CD4-positive, alpha-beta memory T cell (primary cell): ENCODE measurements around the gene CAPRIN1. TPM values are rescaled to one million over a fixed set of nuclear protein-coding genes. Genes with fewer than 3 reads are reported as not detected.

Experiments
- CTCF ChIA-PET: fragments of 350-600 bp; sonication (Branson Sonifier 250); formaldehyde crosslinking; loops from one replicate; lab custom pipeline; 2021; ENCODE audit warnings: inconsistent platforms; ENCODE audit not compliant: partially characterized antibody; lab: Charles Lee
- POLR2A ChIA-PET: fragments of 350-600 bp; sonication (Branson Sonifier 250); formaldehyde crosslinking; loops from one replicate; lab custom pipeline; 2021; ENCODE audit not compliant: partially characterized antibody; lab: Charles Lee
- DNase-seq, 5 donors: peaks; one replicate each; pipeline versions ENCODE4 v3.0.0 to v3.0.0-alpha.2; 2020 to 2022; ENCODE audit warnings: mixed read lengths in 1 of 5
- H3K27ac ChIP-seq: one replicate; pipeline ENCODE4 v1.7.0; 2013; ENCODE audit warnings: low read depth, low read length
- H3K27me3 ChIP-seq: 2 replicates; pipeline ENCODE4 v1.7.0; 2013; ENCODE audit warnings: mild to moderate bottlenecking, low read length, moderate library complexity; ENCODE audit not compliant: insufficient read depth
- H3K36me3 ChIP-seq: 2 replicates; pipeline ENCODE4 v1.7.0; 2013; ENCODE audit warnings: mild to moderate bottlenecking, low read length, moderate library complexity; ENCODE audit not compliant: insufficient read depth
- H3K4me1 ChIP-seq: 2 replicates; pipeline ENCODE4 v1.7.0; 2013; ENCODE audit warnings: mild to moderate bottlenecking, low read length, moderate library complexity; ENCODE audit not compliant: insufficient read depth
- H3K4me3 ChIP-seq, 2 donors: one replicate each; pipeline ENCODE4 v1.7.0; 2013; ENCODE audit warnings: low read length in 2 of 2, mild to moderate bottlenecking in 1 of 2
- H3K9me3 ChIP-seq, 2 donors: one replicate each; pipeline ENCODE4 v1.7.0; 2013; ENCODE audit warnings: low read length in 2 of 2, control low read depth in 1 of 2; ENCODE audit not compliant: control insufficient read depth in 1 of 2
- H3K27ac Mint-ChIP-seq, 7 donors: one replicate each; pipeline ENCODE4 v1.8.0; 2020 to 2021; ENCODE audit warnings: mixed read lengths in 7 of 7, mild to moderate bottlenecking in 6 of 7, inconsistent platforms in 3 of 7, moderate library complexity in 3 of 7
- H3K27me3 Mint-ChIP-seq, 2 donors: one replicate each; pipeline ENCODE4 v1.8.0; 2020 to 2021; ENCODE audit warnings: mixed read lengths in 2 of 2
- H3K36me3 Mint-ChIP-seq, 2 donors: one replicate each; pipeline ENCODE4 v1.8.0; 2020 to 2021; ENCODE audit warnings: mixed read lengths in 2 of 2, inconsistent platforms in 1 of 2, mild to moderate bottlenecking in 1 of 2
- H3K4me1 Mint-ChIP-seq, 4 donors: one replicate each; pipeline ENCODE4 v1.8.0; 2020 to 2021; ENCODE audit warnings: mixed read lengths in 4 of 4, mild to moderate bottlenecking in 1 of 4
- H3K4me3 Mint-ChIP-seq, 8 donors: one replicate each; pipeline ENCODE4 v1.8.0; 2020 to 2021; ENCODE audit warnings: mixed read lengths in 8 of 8, mild to moderate bottlenecking in 7 of 8, moderate library complexity in 6 of 8, inconsistent platforms in 3 of 8
- H3K9me3 Mint-ChIP-seq, 8 donors: one replicate each; pipeline ENCODE4 v1.8.0; 2020 to 2021; ENCODE audit warnings: mixed read lengths in 8 of 8, mild to moderate bottlenecking in 5 of 8, inconsistent platforms in 3 of 8, moderate library complexity in 1 of 8
- intact Hi-C: fragments of 100-400 bp; cut with micrococcal nuclease; formaldehyde crosslinking; loops from one replicate; pipeline ENCODE4 v1.15.1; 2023
- polyA plus RNA-seq, 2 donors: library from polyadenylated mRNA; unstranded; fragments of 300-500 nt; fragmentation: Illumina TruSeq; gene quantifications; one replicate each; pipeline ENCODE4 v1.2.3, GENCODE V29; 2021
- total RNA-seq, 2 experiments: library from RNA; stranded (reverse); gene quantifications; one replicate each; pipeline ENCODE4 v1.2.3, GENCODE V29; 2021

The CAPRIN1 gene
- total and polyA plus RNA-seq, 4 experiments from 2014 or later: 43.3 to 176 (median 128) TPM

- Histone ChIP-seq H3K9me3 (no peaks in the 10 kb centered on the region), H3K4me3 (no peak overlapping the region), H3K4me1 (no peaks in the 10 kb centered on the region), H3K36me3 (peaks cover 83% of the 10 kb centered on the region), H3K27ac (no peak overlapping the region), H3K27me3 (no peaks in the 10 kb centered on the region)
- peaks cover 71 to 85% of the 10 kb centered on the region in 2 donors for H3K36me3 Mint-ChIP-seq
- H3K4me1 Mint-ChIP-seq: peaks cover 0 to 6% (median 5%) of the 10 kb centered on the region in 4 donors
- no peak overlapping the region for H3K4me3 Mint-ChIP-seq
- DNase-seq: no peak
- no peaks in the 10 kb centered on the region for H3K9me3 Mint-ChIP-seq
- H3K27ac Mint-ChIP-seq: peak overlapping the region in 1 of 7 donors; percentile 77
- POLR2A ChIA-PET: interaction anchor here (0.6 to 1.4 kb wide), 2 partner anchors 9 to 227 kb away, joined by 3 to 4 read pairs; partner anchors contain the start of gene NAT10
- no peaks in the 10 kb centered on the region for H3K27me3 Mint-ChIP-seq
- CTCF ChIA-PET: no interaction called here
- intact Hi-C loops: no loop called here
Observed at GRCh38 chr11:34114471-34114870, 62.9 kb downstream of the CAPRIN1 start.

GRCh38 chr11:34120651-34121050, 69.1 kb downstream of the CAPRIN1 start:
- Mint-ChIP-seq H3K36me3 (peaks cover 70 to 84% of the 10 kb centered on the region in 2 donors), H3K4me1 (peaks cover 0 to 4% (median 3%) of the 10 kb centered on the region in 4 donors), H3K9me3 (peaks cover 0 to 1% (median 0%) of the 10 kb centered on the region in 8 donors), H3K27me3 (no peaks in the 10 kb centered on the region), H3K27ac (peak overlapping the region in 5 of 7 donors; percentile 26 to 75 (median 62)), H3K4me3 (no peak overlapping the region)
- intact Hi-C loops: no loop called here
- Histone ChIP-seq H3K36me3 (peaks cover 76% of the 10 kb centered on the region), H3K9me3 (no peaks in the 10 kb centered on the region), H3K27ac (no peak overlapping the region), H3K4me1 (no peaks in the 10 kb centered on the region), H3K4me3 (no peak overlapping the region), H3K27me3 (no peaks in the 10 kb centered on the region)
- DNase-seq: no peak
- CTCF ChIA-PET: no interaction called here
- POLR2A ChIA-PET: no interaction called here

GRCh38 chr11:34124885-34125668, 73.5 kb downstream of the CAPRIN1 start:
- Histone ChIP-seq H3K4me3 (no peak overlapping the region), H3K4me1 (no peaks in the 10 kb centered on the region), H3K27me3 (no peaks in the 10 kb centered on the region), H3K27ac (no peak overlapping the region), H3K36me3 (peaks cover 59% of the 10 kb centered on the region), H3K9me3 (no peaks in the 10 kb centered on the region)
- Mint-ChIP-seq H3K4me1 (peaks cover 0 to 4% (median 4%) of the 10 kb centered on the region in 4 donors), H3K27me3 (no peaks in the 10 kb centered on the region), H3K27ac (peak overlapping the region in 2 of 7 donors; percentile 4 to 10), H3K4me3 (no peak overlapping the region), H3K9me3 (peaks cover 0 to 1% (median 0%) of the 10 kb centered on the region in 8 donors), H3K36me3 (peaks cover 70 to 79% of the 10 kb centered on the region in 2 donors)
- ChIA-PET POLR2A (no interaction called here), CTCF (no interaction called here)
- DNase-seq: no peak
- intact Hi-C loops: no loop called here

- ChIA-PET POLR2A (interaction anchor here (1.0 kb wide), 1 partner anchor 130 kb away, joined by 3 read pairs; no protein-coding TSS in a partner anchor), CTCF (no interaction called here)
- H3K4me3 Mint-ChIP-seq: no peak overlapping the region
- intact Hi-C loops: no loop called here
- no peaks in the 10 kb centered on the region for H3K27me3 Mint-ChIP-seq
- no peaks in the 10 kb centered on the region for H3K27me3 ChIP-seq
- H3K9me3 Mint-ChIP-seq: no peaks in the 10 kb centered on the region
- H3K36me3 Mint-ChIP-seq: peaks cover 74 to 81% of the 10 kb centered on the region in 2 donors
- no peaks in the 10 kb centered on the region for H3K9me3 ChIP-seq
- H3K27ac ChIP-seq: no peak overlapping the region
- H3K27ac Mint-ChIP-seq: no peak overlapping the region
- H3K4me1 ChIP-seq: no peaks in the 10 kb centered on the region
- peaks cover 0 to 4% (median under 1%) of the 10 kb centered on the region in 4 donors for H3K4me1 Mint-ChIP-seq
- DNase-seq: no peak
- no peak overlapping the region for H3K4me3 ChIP-seq
- H3K36me3 ChIP-seq: peaks cover 60% of the 10 kb centered on the region
Observed at GRCh38 chr11:34126959-34127848, 75.7 kb downstream of the CAPRIN1 start.

- Mint-ChIP-seq H3K4me1 (peaks cover 0 to 2% (median 0%) of the 10 kb centered on the region in 4 donors), H3K4me3 (no peak overlapping the region), H3K9me3 (no peaks in the 10 kb centered on the region), H3K27me3 (no peaks in the 10 kb centered on the region), H3K36me3 (peaks cover 73 to 81% of the 10 kb centered on the region in 2 donors), H3K27ac (peak overlapping the region in 2 of 7 donors; percentile 36 to 57)
- Histone ChIP-seq H3K9me3 (no peaks in the 10 kb centered on the region), H3K36me3 (peaks cover 58% of the 10 kb centered on the region), H3K27me3 (no peaks in the 10 kb centered on the region), H3K4me3 (no peak overlapping the region), H3K4me1 (no peaks in the 10 kb centered on the region), H3K27ac (no peak overlapping the region)
- POLR2A ChIA-PET: interaction anchor here (1.0 kb wide), 1 partner anchor 132 kb away, joined by 3 read pairs; no protein-coding TSS in a partner anchor
- intact Hi-C loops: no loop called here
- no peak for DNase-seq
- CTCF ChIA-PET: no interaction called here
Observed at GRCh38 chr11:34128824-34129223, 77.3 kb downstream of the CAPRIN1 start.

GRCh38 chr11:34132261-34132965, 80.9 kb downstream of the CAPRIN1 start:
- no peaks in the 10 kb centered on the region for H3K9me3 ChIP-seq
- H3K27me3 Mint-ChIP-seq: no peaks in the 10 kb centered on the region
- no peak for DNase-seq
- no peaks in the 10 kb centered on the region for H3K4me1 ChIP-seq
- H3K4me3 Mint-ChIP-seq: no peak overlapping the region
- ChIA-PET POLR2A (no interaction called here), CTCF (interaction anchor here (1.6 kb wide), 1 partner anchor 10 kb away, joined by 8 read pairs; no protein-coding TSS in a partner anchor)
- peaks cover 56 to 79% of the 10 kb centered on the region in 2 donors for H3K36me3 Mint-ChIP-seq
- intact Hi-C loops: no loop called here
- H3K9me3 Mint-ChIP-seq: no peaks in the 10 kb centered on the region
- peaks cover 70% of the 10 kb centered on the region for H3K36me3 ChIP-seq
- H3K27ac ChIP-seq: no peak overlapping the region
- no peak overlapping the region for H3K4me3 ChIP-seq
- no peaks in the 10 kb centered on the region for H3K27me3 ChIP-seq
- no peak overlapping the region for H3K27ac Mint-ChIP-seq
- no peaks in the 10 kb centered on the region for H3K4me1 Mint-ChIP-seq
